GM18951 (cell line): Measurements from ENCODE around the gene RAB38.

Experiments
- POLR2A ChIP-seq: IDR thresholded peaks from 4 replicates; pipeline ENCODE4 v1.6.1; 2011; ENCODE audit warnings: mild to moderate bottlenecking; ENCODE audit not compliant: insufficient read length, insufficient read depth; ENCODE audit errors: extremely low read depth
- in situ Hi-C: fragments of 300-500 bp; cut with MboI; formaldehyde crosslinking; loops from one replicate; pipeline ENCODE4 v1.12.0; 2022; ENCODE audit warnings: low sequenced_read_pairs, mixed read lengths, inconsistent platforms; ENCODE audit not compliant: unreplicated experiment

Gene RAB38

DNA sequence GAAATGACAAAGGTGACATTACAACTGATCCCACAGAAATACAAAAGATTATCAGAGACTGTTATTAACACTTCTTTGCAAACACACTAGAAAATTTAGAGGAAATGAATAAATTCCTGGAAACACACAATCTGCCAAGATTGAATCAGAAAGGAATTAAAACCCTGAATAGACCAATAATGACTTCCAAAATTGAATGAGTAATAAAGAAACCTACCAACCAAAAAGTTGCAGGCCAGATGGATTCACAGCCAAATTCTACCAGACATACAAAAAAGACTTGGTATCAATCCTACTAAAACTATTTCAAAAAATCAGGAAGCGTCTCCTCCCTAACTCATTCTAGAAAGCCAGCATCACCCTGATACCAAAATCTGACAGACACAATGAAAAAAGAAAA, 17.2 kb downstream of the RAB38 start:
- in situ Hi-C loops: no loop called here

DNA sequence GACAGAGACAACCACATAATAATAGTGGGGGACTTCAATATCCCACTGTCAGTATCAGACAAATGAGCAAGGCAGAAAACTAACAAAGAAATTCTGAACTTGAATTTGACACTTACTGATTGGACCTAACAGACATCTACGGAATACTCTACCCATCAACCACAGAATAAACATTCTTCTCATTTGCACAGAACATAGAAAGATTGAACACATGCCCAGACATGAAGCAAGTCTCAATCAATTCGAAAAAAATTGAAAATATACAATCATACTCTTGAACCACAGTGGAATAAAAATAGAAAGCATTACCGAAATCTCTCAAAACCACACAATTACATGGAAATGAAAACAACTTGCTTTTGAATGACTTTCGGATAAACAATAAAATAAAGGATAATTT, 17.9 kb downstream of the RAB38 start:
- TF ChIP-seq POLR2A: no peak
- in situ Hi-C loops: no loop called here

More for the DNA sequence above, 17.2 kb downstream of the RAB38 start:
- TF ChIP-seq POLR2A: no peak

GRCh38 chr11:88152381-88152780, 22.9 kb downstream of the RAB38 start:
- TF ChIP-seq POLR2A: no peak
- in situ Hi-C loops: no loop called here

- in situ Hi-C loops: no loop called here
- no peak for TF ChIP-seq POLR2A
Measured at GRCh38 chr11:88151709-88152265, 23.5 kb downstream of the RAB38 start.

DNA sequence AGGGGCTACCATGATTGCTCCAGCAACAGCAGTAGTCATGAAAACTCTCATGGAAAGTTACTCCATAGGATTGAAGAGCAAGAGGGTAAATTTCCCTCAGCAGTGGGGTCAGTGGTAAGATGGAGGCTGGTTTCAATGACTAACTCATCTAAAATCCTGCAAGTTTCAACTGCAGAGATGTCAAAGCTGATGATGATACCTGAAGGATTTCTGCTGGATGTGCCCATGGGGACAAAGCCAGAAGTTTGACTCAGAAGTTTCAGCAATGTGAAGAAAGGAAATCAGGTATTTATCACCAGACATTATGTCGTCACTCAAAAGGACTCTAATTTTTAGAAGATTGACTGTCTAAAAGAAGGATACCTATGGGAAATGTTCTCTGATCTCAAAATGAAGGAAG, 29.1 kb downstream of the RAB38 start:
- in situ Hi-C loops: no loop called here

GRCh38 chr11:88139865-88140264, 35.4 kb downstream of the RAB38 start:
- TF ChIP-seq POLR2A: no peak
- in situ Hi-C loops: no loop called here

More for the DNA sequence above, 29.1 kb downstream of the RAB38 start:
- TF ChIP-seq POLR2A: no peak

- in situ Hi-C loops: no loop called here
Measured at GRCh38 chr11:88131764-88132470, 43.3 kb downstream of the RAB38 start.

DNA sequence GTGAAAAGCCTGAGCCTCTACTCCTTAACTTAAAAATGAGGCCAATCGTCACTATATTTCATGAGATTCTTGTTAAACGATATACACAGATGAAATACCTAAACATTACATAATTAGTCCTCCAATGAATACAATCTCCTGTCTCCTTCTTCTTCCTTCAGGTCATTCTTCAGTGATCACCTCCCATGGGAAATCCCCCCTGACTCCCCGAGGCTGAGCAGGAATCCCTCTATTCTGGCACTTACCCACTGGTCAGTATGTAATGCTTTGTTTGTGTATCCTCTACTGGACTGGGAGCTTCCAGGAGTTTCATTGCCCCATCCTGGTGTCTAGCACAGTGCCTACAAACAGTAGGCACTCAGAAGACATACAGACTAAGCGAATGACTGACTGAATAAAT, 52.3 kb downstream of the RAB38 start:
- no peak for TF ChIP-seq POLR2A
- in situ Hi-C loops: no loop called here

More at GRCh38 chr11:88131764-88132470, 43.3 kb downstream of the RAB38 start:
- TF ChIP-seq POLR2A: no peak

DNA sequence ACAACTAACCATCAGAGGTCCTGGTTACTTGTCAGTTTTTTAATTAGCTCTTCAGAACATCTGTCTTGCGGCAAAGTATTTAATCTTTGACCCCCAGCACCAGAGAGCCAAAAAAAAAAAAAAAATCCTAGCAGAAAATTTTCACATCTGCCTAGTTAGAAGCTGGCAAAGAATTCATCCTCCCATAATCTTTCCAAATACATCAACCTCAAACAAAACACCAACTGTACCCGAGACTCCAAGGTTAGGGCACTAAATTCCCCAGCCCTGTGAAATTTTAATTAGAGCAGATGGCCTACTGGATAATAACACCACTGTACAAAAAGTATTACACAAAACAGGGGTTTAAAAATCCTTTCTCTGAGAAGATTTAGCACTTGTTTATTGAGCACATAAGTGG, 55.7 kb downstream of the RAB38 start:
- no peak for TF ChIP-seq POLR2A
- in situ Hi-C loops: no loop called here

DNA sequence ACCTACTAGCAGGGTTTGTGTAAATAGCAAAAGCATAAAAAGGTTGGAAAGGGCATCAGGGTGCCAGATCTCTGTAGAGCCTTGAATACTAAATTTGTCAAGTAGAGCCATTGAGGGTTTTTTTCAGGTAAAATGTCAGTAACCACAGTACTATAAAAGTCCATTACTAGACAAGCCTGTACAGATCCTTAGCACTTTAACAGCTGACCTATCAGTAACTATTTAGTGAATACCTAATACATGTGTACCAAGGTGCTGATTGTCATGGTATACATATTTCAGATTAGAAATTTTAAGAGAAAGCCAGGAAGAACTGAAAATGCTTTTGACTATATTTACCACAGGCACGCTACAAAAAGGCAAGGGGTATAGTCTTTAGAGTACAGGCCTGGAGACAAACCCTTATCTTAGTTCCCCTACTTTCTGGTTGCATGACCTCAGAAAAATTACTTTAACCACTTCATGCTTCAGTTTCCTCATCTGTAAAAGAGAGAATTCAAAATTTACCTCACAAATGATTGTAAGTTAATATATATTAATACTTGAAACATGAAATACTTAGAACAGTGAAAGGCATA, 57.9 kb downstream of the RAB38 start:
- in situ Hi-C loops: no loop called here
- TF ChIP-seq POLR2A: no peak

DNA sequence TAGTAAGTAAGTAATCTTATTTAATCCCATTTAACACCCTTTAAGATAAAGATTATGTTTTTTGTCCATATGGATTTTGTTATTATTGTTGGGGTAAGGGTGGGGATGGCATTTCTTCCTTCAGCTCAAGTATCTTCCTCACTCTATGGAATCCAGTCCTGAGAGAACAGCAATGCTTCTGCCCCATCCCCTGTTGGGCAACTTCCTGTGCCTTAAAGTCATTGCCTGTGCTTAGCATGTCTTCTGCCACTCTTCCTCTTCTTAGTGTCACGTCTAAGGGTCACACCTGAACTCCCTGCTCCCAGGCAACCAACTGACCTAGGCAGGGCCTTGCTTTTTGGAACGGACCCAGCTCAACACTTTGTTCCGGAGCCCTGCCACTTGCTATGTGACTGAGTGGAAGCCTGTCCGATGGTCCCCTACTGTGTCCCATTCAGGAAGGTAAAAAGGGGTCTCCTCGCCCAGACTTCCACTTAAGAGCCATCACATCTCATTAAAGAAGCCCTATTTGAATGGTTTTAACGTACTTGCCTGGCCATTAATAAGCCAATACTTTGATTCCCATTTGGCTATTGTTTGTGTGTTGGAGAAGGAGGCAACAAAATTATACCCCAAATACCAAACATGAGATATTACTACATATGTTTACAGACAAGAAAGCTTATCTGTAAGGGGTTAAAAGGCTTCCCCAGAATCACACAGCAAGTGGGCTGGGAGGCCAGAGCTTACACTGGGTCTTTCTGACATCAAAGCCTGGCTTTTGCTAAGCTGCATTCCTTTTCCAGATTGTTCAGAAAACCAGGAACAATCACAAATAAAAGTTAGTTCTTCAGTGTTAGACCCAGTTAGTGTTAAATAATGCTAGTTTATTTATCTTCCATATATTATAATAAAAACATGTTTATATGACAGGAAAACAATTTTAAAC, 59.2 kb downstream of the RAB38 start:
- in situ Hi-C loops: no loop called here
- no peak for TF ChIP-seq POLR2A

DNA sequence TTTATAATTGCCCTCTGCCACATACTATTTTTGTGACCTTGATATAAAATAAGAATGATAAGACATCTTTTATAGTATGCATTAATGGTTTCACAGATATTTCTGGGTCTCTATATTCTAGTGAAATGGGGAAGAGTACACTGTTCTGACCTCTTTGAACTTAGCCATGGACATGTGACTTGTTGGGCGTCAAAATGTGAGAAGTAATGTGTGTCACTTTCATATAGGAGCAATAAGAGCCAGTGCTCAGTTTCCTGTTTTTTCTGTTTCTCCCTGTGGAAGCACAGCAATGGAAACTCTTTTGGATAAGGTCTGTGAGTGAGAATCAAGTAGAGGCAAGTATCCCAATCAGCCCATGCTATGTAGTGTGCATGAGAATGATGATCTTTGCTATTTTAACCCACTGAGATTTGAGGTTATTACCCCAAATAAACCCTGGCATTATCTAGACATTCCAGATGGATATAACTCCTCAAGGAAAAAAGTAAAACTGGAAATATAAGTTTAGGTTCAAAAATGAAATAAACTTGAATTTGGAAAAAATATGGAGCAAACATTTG, 60.7 kb downstream of the RAB38 start:
- no peak for TF ChIP-seq POLR2A
- in situ Hi-C loops: no loop called here

DNA sequence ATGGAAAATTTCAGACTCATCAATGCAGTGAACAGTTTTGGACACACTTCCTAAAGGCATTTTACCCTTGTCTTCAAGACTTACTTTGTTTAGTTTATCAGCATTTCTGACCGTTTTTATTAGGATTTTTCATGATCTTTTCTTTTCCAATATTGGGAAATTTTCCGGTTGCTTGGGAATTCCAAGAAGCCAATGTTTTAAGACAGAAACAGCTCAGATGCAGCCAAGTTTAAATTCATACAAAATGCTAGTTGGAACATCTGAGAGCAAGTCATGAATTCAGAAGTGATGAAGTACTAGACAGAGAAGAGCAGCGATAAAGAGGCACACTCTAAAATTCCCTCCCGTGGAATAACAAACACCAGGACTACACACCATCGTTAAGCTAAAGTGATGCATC, 68.6 kb downstream of the RAB38 start:
- in situ Hi-C loops: no loop called here
- TF ChIP-seq POLR2A: no peak
